Measurements from ENCODE around the gene DAZAP2. TPM values are rescaled to one million over a fixed set of nuclear protein-coding genes. Genes with fewer than 3 reads are reported as not detected.
A peak's percentile ranks its signal among the peaks of the same experiment; 100 is the strongest.

Gene DAZAP2
- total and polyA plus RNA-seq, 9 of the 15 experiments (the other 6 are each of a cell fraction or from before 2014, with no cell fraction given) = 116 to 668 (median 227) TPM

DNA sequence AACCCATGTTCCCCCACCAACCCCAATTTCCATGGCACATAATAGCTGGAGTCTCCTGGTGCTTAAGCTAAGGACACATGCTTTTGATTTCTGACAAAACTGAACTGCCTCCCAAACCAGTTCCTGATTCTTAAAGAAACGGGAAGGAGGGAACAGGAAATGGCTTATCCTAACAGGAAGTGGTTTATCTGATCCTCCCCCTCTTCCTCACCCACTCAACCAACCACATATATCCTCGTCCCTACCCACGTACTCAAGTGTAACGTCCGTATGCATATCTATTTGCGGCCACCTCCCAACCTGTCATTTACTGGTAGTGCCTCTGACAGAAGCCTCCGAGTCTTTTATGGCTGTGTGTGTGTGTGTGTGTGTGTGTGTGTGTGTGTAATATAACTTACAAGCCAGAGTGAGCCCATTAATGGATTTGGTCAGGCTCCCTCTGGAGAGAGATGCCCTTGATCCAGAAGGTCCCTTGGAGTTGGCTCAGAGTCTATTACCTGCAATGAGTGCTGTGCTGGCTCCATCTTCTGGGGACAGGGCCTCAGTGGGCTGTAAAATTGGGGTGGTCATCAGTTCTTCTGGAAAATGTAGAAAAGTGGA lies 7.7 kb downstream of the DAZAP2 start (continued):
- TF ChIP-seq, protein P1, sequence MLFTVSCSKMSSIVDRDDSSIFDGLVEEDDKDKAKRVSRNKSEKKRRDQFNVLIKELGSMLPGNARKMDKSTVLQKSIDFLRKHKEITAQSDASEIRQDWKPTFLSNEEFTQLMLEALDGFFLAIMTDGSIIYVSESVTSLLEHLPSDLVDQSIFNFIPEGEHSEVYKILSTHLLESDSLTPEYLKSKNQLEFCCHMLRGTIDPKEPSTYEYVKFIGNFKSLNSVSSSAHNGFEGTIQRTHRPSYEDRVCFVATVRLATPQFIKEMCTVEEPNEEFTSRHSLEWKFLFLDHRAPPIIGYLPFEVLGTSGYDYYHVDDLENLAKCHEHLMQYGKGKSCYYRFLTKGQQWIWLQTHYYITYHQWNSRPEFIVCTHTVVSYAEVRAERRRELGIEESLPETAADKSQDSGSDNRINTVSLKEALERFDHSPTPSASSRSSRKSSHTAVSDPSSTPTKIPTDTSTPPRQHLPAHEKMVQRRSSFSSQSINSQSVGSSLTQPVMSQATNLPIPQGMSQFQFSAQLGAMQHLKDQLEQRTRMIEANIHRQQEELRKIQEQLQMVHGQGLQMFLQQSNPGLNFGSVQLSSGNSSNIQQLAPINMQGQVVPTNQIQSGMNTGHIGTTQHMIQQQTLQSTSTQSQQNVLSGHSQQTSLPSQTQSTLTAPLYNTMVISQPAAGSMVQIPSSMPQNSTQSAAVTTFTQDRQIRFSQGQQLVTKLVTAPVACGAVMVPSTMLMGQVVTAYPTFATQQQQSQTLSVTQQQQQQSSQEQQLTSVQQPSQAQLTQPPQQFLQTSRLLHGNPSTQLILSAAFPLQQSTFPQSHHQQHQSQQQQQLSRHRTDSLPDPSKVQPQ (CRISPR knock-in tag; IDR thresholded peaks at IDR 0.05; ENCODE audit: borderline replicate concordance) = 0 out of 2 replicates have a peak, but pooled peaks have one; percentile 47
- TF ChIP-seq, protein P2, sequence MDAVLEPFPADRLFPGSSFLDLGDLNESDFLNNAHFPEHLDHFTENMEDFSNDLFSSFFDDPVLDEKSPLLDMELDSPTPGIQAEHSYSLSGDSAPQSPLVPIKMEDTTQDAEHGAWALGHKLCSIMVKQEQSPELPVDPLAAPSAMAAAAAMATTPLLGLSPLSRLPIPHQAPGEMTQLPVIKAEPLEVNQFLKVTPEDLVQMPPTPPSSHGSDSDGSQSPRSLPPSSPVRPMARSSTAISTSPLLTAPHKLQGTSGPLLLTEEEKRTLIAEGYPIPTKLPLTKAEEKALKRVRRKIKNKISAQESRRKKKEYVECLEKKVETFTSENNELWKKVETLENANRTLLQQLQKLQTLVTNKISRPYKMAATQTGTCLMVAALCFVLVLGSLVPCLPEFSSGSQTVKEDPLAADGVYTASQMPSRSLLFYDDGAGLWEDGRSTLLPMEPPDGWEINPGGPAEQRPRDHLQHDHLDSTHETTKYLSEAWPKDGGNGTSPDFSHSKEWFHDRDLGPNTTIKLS (IDR thresholded peaks at IDR 0.05; ENCODE audit: borderline replicate concordance, low read depth) = no peak; the same call in 1 of the 2 replicates
- TF ChIP-seq, protein P3, sequence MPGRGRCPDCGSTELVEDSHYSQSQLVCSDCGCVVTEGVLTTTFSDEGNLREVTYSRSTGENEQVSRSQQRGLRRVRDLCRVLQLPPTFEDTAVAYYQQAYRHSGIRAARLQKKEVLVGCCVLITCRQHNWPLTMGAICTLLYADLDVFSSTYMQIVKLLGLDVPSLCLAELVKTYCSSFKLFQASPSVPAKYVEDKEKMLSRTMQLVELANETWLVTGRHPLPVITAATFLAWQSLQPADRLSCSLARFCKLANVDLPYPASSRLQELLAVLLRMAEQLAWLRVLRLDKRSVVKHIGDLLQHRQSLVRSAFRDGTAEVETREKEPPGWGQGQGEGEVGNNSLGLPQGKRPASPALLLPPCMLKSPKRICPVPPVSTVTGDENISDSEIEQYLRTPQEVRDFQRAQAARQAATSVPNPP (IDR thresholded peaks at IDR 0.05; ENCODE audit: borderline replicate concordance, insufficient read depth, insufficient read length) = no peak
- TF ChIP-seq SAFB2 (IDR thresholded peaks at IDR 0.05; ENCODE audit: borderline replicate concordance, low read depth, low read length, severe bottlenecking) (no peak), SUPT5H (IDR thresholded peaks at IDR 0.05) (peak; percentile 72), RBFOX2 (IDR thresholded peaks at IDR 0.05; ENCODE audit: low read depth, low read length) (no peak), NR4A1 (CRISPR knock-in tag; IDR thresholded peaks at IDR 0.05) (0 out of 2 replicates have a peak, but pooled peaks have one; percentile 66), NR4A1 (tag; IDR thresholded peaks at IDR 0.05) (peak; percentile 65; the same call in 1 of the 2 replicates), CHD2 (IDR thresholded peaks at IDR 0.05; ENCODE audit: low read depth, low read length) (no peak), EWSR1 (IDR thresholded peaks at IDR 0.05; ENCODE audit: borderline replicate concordance, low read depth, partially characterized antibody) (no peak), ZNF77 (CRISPR knock-in tag; IDR thresholded peaks at IDR 0.05) (no peak), NEUROD1 (IDR thresholded peaks at IDR 0.05; ENCODE audit: borderline replicate concordance, low read depth, low read length, partially characterized antibody) (peak; percentile 32), PHTF2 (CRISPR knock-in tag; IDR thresholded peaks at IDR 0.05) (no peak)
- TF ChIP-seq, protein P4, sequence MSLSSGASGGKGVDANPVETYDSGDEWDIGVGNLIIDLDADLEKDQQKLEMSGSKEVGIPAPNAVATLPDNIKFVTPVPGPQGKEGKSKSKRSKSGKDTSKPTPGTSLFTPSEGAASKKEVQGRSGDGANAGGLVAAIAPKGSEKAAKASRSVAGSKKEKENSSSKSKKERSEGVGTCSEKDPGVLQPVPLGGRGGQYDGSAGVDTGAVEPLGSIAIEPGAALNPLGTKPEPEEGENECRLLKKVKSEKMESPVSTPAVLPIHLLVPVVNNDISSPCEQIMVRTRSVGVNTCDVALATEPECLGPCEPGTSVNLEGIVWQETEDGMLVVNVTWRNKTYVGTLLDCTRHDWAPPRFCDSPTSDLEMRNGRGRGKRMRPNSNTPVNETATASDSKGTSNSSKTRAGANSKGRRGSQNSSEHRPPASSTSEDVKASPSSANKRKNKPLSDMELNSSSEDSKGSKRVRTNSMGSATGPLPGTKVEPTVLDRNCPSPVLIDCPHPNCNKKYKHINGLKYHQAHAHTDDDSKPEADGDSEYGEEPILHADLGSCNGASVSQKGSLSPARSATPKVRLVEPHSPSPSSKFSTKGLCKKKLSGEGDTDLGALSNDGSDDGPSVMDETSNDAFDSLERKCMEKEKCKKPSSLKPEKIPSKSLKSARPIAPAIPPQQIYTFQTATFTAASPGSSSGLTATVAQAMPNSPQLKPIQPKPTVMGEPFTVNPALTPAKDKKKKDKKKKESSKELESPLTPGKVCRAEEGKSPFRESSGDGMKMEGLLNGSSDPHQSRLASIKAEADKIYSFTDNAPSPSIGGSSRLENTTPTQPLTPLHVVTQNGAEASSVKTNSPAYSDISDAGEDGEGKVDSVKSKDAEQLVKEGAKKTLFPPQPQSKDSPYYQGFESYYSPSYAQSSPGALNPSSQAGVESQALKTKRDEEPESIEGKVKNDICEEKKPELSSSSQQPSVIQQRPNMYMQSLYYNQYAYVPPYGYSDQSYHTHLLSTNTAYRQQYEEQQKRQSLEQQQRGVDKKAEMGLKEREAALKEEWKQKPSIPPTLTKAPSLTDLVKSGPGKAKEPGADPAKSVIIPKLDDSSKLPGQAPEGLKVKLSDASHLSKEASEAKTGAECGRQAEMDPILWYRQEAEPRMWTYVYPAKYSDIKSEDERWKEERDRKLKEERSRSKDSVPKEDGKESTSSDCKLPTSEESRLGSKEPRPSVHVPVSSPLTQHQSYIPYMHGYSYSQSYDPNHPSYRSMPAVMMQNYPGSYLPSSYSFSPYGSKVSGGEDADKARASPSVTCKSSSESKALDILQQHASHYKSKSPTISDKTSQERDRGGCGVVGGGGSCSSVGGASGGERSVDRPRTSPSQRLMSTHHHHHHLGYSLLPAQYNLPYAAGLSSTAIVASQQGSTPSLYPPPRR (CRISPR knock-in tag; IDR thresholded peaks at IDR 0.05; ENCODE audit: borderline replicate concordance) = no peak
- TF ChIP-seq, protein P5, sequence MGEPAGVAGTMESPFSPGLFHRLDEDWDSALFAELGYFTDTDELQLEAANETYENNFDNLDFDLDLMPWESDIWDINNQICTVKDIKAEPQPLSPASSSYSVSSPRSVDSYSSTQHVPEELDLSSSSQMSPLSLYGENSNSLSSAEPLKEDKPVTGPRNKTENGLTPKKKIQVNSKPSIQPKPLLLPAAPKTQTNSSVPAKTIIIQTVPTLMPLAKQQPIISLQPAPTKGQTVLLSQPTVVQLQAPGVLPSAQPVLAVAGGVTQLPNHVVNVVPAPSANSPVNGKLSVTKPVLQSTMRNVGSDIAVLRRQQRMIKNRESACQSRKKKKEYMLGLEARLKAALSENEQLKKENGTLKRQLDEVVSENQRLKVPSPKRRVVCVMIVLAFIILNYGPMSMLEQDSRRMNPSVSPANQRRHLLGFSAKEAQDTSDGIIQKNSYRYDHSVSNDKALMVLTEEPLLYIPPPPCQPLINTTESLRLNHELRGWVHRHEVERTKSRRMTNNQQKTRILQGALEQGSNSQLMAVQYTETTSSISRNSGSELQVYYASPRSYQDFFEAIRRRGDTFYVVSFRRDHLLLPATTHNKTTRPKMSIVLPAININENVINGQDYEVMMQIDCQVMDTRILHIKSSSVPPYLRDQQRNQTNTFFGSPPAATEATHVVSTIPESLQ (CRISPR knock-in tag; IDR thresholded peaks at IDR 0.05) = no peak

Data from K562 (cell line).